Neural cell (in vitro differentiated cells): ENCODE results near the gene LIN9.

Experiments used
- CTCF ChIP-seq: fragments of 450-650 bp; IDR thresholded peaks from 2 replicates; pipeline ENCODE4 v1.5.1; 2014; ENCODE audit warnings: antibody characterized with exemption, mild to moderate bottlenecking, moderate library complexity; ENCODE audit not compliant: poor library complexity, severe bottlenecking
- EZH2 ChIP-seq: fragments of 200-600, 300-800 bp; shearing (Covaris generic), sonication (generic); IDR thresholded peaks from 2 replicates; pipeline ENCODE4 v1.6.1; 2014; ENCODE audit warnings: antibody characterized with exemption, low read length, borderline replicate concordance, mild to moderate bottlenecking; ENCODE audit not compliant: insufficient read depth, poor library complexity, severe bottlenecking
- POLR2AphosphoS5 ChIP-seq: IDR thresholded peaks from 2 replicates; pipeline ENCODE4 v1.6.1; 2012
- SMC3 ChIP-seq: fragments of 450-650 bp; conservative IDR thresholded peaks from 2 replicates; pipeline ENCODE4 v1.6.1; 2014; ENCODE audit warnings: antibody characterized with exemption, mild to moderate bottlenecking, moderate library complexity; ENCODE audit not compliant: poor library complexity
- TF ChIP-seq, protein P1 (sequence below): IDR thresholded peaks from 2 replicates; pipeline ENCODE4 v1.6.1; 2012; ENCODE audit warnings: borderline replicate concordance

DNA sequence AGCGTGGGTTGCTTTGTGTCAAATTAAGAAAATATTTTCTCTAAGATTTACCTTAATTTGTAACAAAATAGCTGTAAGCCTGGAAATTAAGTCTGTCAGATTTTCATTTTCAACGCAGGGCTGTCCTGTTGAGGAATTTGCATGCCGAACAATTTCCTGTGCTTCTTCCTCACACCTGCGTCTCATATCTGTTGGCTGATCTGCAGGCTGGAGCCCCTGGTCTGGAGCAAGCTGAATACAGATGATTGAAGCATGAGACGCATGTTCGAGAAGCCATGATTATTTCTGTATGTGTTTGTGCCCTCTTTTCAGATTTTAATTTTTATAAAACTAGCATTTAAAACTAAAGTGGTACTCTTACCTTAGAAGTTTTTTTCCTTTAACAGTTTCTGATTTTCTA lies 75.7 kb downstream of the LIN9 start:
- TF ChIP-seq, protein P1, sequence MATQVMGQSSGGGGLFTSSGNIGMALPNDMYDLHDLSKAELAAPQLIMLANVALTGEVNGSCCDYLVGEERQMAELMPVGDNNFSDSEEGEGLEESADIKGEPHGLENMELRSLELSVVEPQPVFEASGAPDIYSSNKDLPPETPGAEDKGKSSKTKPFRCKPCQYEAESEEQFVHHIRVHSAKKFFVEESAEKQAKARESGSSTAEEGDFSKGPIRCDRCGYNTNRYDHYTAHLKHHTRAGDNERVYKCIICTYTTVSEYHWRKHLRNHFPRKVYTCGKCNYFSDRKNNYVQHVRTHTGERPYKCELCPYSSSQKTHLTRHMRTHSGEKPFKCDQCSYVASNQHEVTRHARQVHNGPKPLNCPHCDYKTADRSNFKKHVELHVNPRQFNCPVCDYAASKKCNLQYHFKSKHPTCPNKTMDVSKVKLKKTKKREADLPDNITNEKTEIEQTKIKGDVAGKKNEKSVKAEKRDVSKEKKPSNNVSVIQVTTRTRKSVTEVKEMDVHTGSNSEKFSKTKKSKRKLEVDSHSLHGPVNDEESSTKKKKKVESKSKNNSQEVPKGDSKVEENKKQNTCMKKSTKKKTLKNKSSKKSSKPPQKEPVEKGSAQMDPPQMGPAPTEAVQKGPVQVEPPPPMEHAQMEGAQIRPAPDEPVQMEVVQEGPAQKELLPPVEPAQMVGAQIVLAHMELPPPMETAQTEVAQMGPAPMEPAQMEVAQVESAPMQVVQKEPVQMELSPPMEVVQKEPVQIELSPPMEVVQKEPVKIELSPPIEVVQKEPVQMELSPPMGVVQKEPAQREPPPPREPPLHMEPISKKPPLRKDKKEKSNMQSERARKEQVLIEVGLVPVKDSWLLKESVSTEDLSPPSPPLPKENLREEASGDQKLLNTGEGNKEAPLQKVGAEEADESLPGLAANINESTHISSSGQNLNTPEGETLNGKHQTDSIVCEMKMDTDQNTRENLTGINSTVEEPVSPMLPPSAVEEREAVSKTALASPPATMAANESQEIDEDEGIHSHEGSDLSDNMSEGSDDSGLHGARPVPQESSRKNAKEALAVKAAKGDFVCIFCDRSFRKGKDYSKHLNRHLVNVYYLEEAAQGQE, result no peak
- no peak for TF ChIP-seq CTCF
- no peak for TF ChIP-seq POLR2AphosphoS5
- TF ChIP-seq EZH2, result no peak
- no peak for TF ChIP-seq SMC3
